Jurkat, Clone E6-1 (cell line): ENCODE results near the gene BMP2. TPM values are rescaled to one million over a fixed set of nuclear protein-coding genes. Genes with fewer than 3 reads are reported as not detected.

Source experiments
- DNase-seq: peaks from one replicate; pipeline ENCODE4 v3.0.0-alpha.2; 2011; ENCODE audit warnings: low read depth, low spot score
- H3K4me3 ChIP-seq: 2 replicates; pipeline ENCODE4 v1.5.1; 2011; ENCODE audit warnings: mild to moderate bottlenecking, low read length, control low read depth, moderate library complexity
- polyA plus RNA-seq: library from polyadenylated mRNA; unstranded; fragments of >200 nt; gene quantifications from one replicate; pipeline ENCODE4 v1.2.1, GENCODE V29; 2012; ENCODE audit warnings: missing spikeins; ENCODE audit not compliant: insufficient read length, insufficient read depth

Gene BMP2
- polyA plus RNA-seq, result not detected

DNA sequence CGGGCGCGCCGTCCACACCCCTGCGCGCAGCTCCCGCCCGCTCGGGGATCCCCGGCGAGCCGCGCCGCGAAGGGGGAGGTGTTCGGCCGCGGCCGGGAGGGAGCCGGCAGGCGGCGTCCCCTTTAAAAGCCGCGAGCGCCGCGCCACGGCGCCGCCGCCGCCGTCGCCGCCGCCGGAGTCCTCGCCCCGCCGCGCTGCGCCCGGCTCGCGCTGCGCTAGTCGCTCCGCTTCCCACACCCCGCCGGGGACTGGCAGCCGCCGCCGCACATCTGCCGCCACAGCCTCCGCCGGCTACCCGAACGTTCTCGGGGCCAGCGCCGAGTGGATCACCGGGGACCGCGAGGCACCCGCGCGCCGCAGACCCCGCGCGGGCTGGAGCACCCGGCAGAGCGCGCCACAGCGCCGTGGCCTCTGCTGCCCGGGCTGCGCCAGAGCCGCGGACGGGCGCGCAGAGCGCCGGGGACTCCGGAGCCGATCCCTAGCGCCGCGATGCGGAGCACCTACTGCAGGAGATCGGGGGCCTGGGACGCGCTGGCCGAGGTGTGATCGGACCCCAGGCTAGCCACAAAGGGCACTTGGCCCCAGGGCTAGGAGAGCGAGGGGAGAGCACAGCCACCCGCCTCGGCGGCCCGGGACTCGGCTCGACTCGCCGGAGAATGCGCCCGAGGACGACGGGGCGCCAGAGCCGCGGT, at the start of gene BMP2:
Gene BMP2 (plus strand): TSS at position 151 of the 692 bp plus-strand sequence. CDS start 2,441 bp downstream, outside the sequence.
- no peak for DNase-seq
- H3K4me3 ChIP-seq, result peak within 1 kb of the TSS; percentile 20

DNA sequence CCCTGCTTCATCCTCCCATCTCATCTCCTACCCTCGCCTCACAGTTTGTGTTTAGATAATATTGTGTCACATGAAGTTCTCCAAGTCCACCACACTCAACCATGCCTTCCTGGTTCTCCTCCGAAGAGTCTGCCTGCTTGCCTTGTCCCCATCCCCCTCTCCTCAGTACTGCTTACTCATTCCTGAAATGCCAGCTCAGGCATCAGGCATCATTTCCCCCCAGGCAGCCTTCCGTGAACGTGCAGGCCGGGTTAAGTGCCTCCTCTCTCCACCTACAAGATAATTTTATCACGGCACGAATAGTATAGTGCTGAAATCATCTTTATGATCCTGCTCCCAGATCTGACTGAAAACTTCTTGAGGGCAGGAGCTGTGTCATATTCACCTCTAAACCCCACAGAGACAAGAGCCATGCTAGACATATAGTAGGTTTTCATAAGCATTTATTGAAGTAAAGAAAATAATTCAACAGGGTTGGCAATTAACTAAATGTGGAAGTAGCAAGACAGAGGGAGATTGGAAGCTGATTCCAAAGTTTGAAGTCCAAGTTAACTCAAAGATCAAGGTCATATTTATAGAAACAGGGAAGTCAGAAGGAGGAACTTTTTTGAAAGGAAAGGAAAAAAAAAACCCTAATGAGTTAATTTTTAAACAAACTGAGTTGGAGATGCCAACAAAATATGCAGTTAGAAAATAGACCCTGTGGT, 48.7 kb upstream of the BMP2 start:
- H3K4me3 ChIP-seq, result no peak overlapping the region
- no peak for DNase-seq

DNA sequence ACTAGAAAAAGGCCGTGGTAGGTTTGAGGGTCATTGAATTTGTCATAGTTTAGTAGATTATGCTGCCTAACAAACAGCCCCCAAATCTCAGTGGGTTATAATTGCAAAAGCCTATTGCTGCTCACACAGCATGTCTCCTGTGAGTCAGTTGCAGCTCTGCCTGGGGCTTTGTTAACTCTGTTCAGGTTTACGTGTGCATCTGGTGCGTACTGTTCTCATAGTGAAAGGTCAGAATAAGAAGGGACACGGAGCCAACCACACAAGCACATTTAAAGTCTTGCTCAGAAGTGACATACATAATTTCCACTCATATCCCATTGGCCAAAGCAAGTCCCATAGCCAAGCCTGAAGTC, 48.1 kb upstream of the BMP2 start:
- DNase-seq, result no peak
- no peak overlapping the region for H3K4me3 ChIP-seq

DNA sequence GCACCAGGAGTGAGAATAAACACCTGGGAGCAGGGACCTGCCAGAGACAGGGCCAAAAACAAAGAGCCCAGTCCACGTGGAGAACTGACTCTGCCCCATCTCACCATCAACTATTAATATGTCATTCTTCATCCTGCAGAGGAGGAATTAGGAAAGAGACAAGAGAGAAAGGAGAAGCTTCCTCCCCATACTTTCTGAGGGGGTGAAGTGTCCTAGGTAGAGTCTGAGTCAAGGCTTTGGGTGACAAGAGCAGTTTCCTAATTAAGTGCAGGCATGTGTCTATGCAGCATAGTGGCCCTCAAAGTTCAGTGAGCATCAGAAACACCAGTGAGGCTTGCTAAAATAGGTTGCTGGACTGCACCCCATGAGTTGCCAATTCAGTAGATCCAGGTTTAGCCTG, 40.7 kb upstream of the BMP2 start:
- DNase-seq, result no peak

DNA sequence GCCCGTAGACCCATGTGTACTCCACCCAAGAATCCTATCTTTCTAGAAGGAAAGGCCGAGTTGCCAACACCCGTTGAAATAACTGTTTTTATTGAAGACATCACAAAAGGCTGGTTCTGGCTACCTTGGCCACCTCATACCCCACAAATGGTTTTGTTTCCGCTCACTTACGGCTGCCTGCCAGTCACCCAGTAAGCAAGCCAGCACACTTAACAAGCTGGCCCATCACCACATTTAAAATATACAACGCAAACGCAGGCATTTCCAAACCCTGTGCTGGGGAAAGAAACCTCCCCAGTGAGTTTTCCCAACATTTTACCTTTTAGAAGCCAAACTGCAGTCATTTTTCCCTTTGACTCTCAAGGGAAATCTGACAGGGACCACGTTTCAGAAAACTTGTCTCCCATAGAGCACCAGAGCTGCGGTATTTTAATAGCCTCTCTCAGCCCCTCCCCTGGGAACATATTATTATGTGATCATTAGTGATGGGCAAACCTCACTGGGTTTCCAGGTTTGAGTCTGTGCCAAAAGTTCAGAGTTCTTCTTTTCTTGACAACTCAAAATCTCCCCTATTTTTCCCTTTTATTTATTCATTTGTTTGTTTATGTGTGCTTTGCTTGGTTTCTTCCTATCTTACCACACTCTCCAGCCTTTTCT, 36.7 kb upstream of the BMP2 start:
- DNase-seq, result no peak
- H3K4me3 ChIP-seq, result no peak overlapping the region

More for the DNA sequence above, 40.7 kb upstream of the BMP2 start:
- H3K4me3 ChIP-seq, result no peak overlapping the region

- DNase-seq, result no peak
- H3K4me3 ChIP-seq, result no peak overlapping the region
These were observed 35.5 kb upstream of the BMP2 start for GRCh38 chr20:6732001-6732447.

DNA sequence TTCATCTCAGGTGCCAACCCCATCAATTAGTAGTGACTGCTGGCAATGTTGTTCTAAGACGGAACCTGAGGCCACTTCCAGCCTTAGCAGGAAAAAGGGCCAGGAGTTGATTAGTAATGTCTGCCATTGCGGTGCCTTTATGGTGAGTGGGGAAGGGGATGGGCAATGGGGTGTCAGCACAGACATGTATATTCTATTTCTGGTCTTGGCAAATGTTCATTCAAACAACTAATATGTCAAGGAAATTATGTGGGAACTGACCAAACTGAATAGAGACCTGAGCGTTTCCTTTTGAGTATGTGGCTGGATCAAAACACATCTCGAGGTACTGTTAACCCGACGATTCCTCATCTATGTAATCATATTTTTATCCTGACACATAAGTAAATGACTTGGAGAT, 34.6 kb upstream of the BMP2 start:
- DNase-seq, result no peak

GRCh38 chr20:6733965-6734364, 33.5 kb upstream of the BMP2 start:
- DNase-seq, result no peak
- no peak overlapping the region for H3K4me3 ChIP-seq

More for the DNA sequence above, 34.6 kb upstream of the BMP2 start:
- no peak overlapping the region for H3K4me3 ChIP-seq

- DNase-seq, result no peak
- H3K4me3 ChIP-seq, result no peak overlapping the region
These were observed 31.3 kb upstream of the BMP2 start for GRCh38 chr20:6735942-6736845.

DNA sequence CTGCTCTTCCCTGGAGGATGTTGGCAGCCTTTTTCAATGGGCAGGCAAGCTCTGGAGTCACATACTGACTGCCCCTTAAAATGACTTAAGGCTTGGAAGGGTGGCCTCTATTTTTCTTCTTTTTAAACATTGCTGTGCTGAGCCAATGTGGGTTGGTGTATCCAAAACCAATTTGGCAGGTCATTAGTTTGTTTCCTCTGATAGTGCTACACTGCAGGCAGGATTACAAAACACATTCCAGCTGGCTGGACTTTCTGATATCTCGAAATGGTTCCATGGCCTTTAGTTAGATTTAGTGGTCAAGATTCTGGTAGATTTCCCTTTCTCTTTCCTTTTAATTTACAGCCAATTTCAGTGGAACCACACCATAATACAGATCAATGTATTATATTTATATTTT, 28.1 kb upstream of the BMP2 start:
- H3K4me3 ChIP-seq, result no peak overlapping the region
- DNase-seq, result no peak

- no peak overlapping the region for H3K4me3 ChIP-seq
- no peak for DNase-seq
These were observed 27.4 kb upstream of the BMP2 start for GRCh38 chr20:6740096-6740495.

DNA sequence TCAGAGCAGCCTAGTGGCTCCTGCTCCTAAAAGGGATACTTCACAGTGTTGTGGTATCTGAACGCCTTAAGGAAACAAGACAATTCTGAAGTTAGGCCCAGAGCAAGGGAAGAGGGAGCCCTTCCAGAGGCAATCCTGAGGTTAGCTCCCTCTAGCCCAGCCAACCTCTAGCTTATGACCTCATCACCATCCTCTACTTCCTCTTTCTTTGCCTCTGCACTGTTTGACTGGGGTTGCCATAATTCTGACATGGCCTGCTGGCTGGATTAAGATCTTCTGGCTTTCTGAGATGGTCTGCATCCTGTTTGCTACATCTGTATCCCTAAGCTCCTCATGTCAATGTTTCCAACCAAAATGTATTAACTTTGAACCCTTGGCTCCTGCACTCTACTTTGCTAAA, 23.3 kb upstream of the BMP2 start:
- DNase-seq, result no peak
- H3K4me3 ChIP-seq, result no peak overlapping the region

DNA sequence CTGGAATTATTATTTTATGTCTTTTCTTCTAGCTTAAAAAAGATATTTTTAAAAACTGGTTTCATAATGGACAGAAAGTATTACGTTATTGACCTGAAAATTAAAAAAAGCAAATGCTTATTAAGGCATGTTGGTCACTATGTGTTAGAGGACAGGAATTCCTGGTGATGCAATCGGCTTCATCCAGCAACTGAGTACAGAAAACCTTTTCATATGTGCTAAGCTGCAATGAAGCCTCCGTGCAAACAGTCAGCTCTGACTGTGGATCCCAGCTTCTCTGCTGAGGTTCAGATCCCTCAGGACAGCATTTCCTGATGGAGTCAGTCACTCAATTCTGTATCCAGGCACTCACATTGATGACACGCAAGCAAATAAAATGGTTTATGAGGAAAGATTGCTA, 22.7 kb upstream of the BMP2 start:
- no peak overlapping the region for H3K4me3 ChIP-seq
- no peak for DNase-seq

GRCh38 chr20:6746901-6747609, 20.4 kb upstream of the BMP2 start:
- H3K4me3 ChIP-seq, result no peak overlapping the region
- peak; percentile 9 for DNase-seq

DNA sequence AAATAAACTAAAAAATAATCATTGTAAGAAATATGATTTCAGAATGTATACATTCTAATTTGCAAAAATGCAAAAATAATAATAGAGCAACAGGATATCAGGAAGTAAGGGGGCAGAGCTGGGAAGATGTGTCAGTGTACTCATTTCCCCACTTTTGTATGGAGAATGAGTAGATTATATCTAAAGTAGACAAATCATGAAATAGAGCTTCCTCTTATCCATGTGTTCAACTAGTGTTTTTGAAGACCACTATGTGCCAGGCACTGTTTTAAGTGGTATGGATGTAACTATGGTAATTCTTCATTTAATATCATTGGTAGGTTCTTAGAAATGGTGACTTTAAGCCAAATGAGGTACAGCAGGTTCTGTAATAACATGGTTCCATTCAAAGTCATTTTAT, 17.0 kb upstream of the BMP2 start:
- DNase-seq, result no peak
- H3K4me3 ChIP-seq, result no peak overlapping the region

DNA sequence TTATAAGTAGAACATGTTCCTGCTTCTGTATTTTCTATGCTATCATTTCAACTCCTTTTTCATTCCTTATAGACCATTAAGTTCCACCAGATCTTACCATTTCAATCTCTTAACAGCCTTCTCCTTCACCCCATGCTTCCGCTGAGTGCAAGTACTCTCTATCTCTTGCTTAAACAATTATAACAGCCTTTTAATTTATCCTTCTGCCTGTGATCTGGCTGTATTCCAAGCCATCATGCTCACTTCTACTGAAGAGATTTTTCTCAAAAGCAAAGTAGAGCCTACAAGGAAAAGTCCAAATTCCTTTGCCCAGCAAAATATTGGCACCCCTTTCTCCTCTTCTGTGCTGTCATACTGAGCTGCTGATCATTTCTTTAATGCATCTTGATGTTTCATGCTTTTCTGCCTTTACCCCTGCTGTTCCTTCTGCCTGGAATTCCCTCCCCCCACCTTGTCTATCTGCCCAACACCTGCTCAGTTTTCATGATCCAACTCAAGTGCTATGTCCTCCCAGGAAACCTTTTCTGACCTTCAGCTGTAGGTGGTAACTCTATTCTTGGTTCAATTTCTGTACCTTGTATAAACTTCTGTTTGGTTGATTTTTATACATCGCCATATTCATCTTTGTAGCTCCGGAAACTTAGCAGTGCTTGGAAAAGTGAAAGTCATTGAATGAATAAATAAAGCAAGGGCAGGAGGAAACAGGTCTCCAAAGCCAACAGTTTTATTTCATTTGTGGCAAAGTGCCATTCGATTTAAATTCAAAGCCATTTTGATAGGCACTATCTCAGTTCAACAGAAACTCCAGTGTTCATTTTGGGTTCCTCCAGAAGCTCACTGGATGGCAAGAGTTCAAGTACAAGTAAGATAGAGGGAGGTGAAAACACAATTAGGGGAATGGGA, 10.5 kb upstream of the BMP2 start:
- H3K4me3 ChIP-seq, result no peak overlapping the region
- no peak for DNase-seq

DNA sequence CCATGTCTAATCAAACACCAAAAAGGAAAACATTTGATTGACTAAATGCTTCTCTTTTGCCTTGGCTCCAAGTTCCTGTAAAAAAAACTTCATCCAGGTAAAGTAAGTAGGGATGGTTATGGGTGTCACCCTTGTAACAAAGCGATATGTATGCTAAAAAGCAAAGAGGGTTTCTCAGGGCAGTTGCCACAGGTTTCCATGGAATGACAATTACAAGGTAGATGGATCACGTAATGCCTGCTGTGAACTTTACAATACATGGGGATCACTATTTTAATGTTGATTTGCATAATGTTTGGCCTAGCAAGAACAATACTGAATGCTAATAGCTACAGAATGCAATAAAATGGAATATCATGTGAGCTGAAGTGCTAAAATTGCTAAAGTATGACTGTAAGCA, 2.9 kb upstream of the BMP2 start:
- no peak overlapping the region for H3K4me3 ChIP-seq
- DNase-seq, result no peak
